Common myeloid progenitor, CD34-positive (primary cell): ENCODE measurements around the gene DOCK7.
"Not testable (repeated sequence)": the region's sequence is repeated elsewhere in the genome, so short reads cannot be mapped to it uniquely, and the experiment has no call there.

Experiments used
- CTCF ChIA-PET: fragments of 350-600 bp; sonication (Branson Sonifier 250); formaldehyde crosslinking; loops from one replicate; lab custom pipeline; 2021; ENCODE audit warnings: antibody characterized with exemption; lab: Charles Lee
- POLR2A ChIA-PET: fragments of 350-600 bp; sonication (Branson Sonifier 250); formaldehyde crosslinking; loops from one replicate; lab custom pipeline; 2021; ENCODE audit warnings: antibody characterized with exemption; lab: Charles Lee
- DNase-seq, 3 donors: peaks; one replicate each; pipeline versions ENCODE4 v3.0.0 to v3.0.0-alpha.2; 2013
- H3K27ac ChIP-seq, 2 experiments: 1 replicate in 1 of 2; 2 replicates in 1 of 2; pipeline ENCODE4 v1.7.0; 2013; ENCODE audit warnings: inconsistent platforms in 2 of 2, low read length in 2 of 2, mild to moderate bottlenecking in 2 of 2, low read depth in 1 of 2, moderate library complexity in 1 of 2; ENCODE audit not compliant: severe bottlenecking in 2 of 2, insufficient read depth in 1 of 2, poor library complexity in 1 of 2
- H3K27me3 ChIP-seq, 5 experiments: replicated peaks in 2 of 5; 1 replicate in 3 of 5; 2 replicates in 2 of 5; pipeline versions ENCODE4 v1.6.1 to v1.7.0; 2013; ENCODE audit warnings: low read length in 4 of 5, mild to moderate bottlenecking in 2 of 5, moderate library complexity in 2 of 5, inconsistent platforms in 1 of 5; ENCODE audit not compliant: insufficient read depth in 5 of 5, control insufficient read depth in 4 of 5
- H3K36me3 ChIP-seq, 4 experiments: 1 replicate in 2 of 4; 2 replicates in 2 of 4; pipeline versions ENCODE4 v1.6.1 to v1.7.0; 2013; ENCODE audit warnings: low read length in 3 of 4, control low read depth in 1 of 4, mild to moderate bottlenecking in 1 of 4; ENCODE audit not compliant: control insufficient read depth in 4 of 4, insufficient read depth in 4 of 4
- H3K4me1 ChIP-seq, 4 experiments: 1 replicate in 3 of 4; 2 replicates in 1 of 4; pipeline versions ENCODE4 v1.6.1 to v1.7.1; 2013; ENCODE audit warnings: low read length in 3 of 4, mild to moderate bottlenecking in 3 of 4, control low read depth in 1 of 4, inconsistent platforms in 1 of 4, moderate library complexity in 1 of 4; ENCODE audit not compliant: control insufficient read depth in 4 of 4, insufficient read depth in 4 of 4; ENCODE audit errors: control extremely low read depth in 1 of 4
- H3K4me3 ChIP-seq, 7 experiments: 1 replicate in 4 of 7; 2 replicates in 3 of 7; pipeline versions ENCODE4 v1.5.1 to v1.7.0; 2013; ENCODE audit warnings: mild to moderate bottlenecking in 7 of 7, low read length in 6 of 7, moderate library complexity in 6 of 7, inconsistent platforms in 2 of 7, low read depth in 2 of 7, control low read depth in 1 of 7; ENCODE audit not compliant: insufficient read depth in 4 of 7, control insufficient read depth in 1 of 7; ENCODE audit errors: extremely low read depth in 1 of 7
- H3K9me3 ChIP-seq, 5 experiments: 1 replicate in 4 of 5; 2 replicates in 1 of 5; pipeline versions ENCODE4 v1.6.1 to v1.7.1; 2013; ENCODE audit warnings: low read length in 4 of 5, mild to moderate bottlenecking in 2 of 5, inconsistent platforms in 1 of 5, low read depth in 1 of 5, moderate library complexity in 1 of 5; ENCODE audit not compliant: control insufficient read depth in 4 of 5, insufficient read depth in 2 of 5; ENCODE audit errors: control extremely low read depth in 1 of 5
- WGBS: methylation state at CpG from one replicate; pipeline ENCODE4 v1.1.5; 2013; ENCODE audit not compliant: insufficient coverage; 5-methylcytosine and 5-hydroxymethylcytosine counted together

The DOCK7 gene

GRCh38 chr1:62716397-62716796 lies 28.2 kb upstream of the DOCK7 start:
- 80% methylated on average over 1 of the region's 3 CpGs for WGBS
- CTCF ChIA-PET = no interaction called here
- no peak for DNase-seq
- no peaks in the 10 kb centered on the region for H3K27me3 ChIP-seq
- H3K4me3 ChIP-seq = no peak overlapping the region
- no peak overlapping the region for H3K27ac ChIP-seq
- H3K9me3 ChIP-seq = no peaks in the 10 kb centered on the region
- H3K4me1 ChIP-seq = peaks cover 0 to 15% (median 0%) of the 10 kb centered on the region in 4 experiments
- H3K36me3 ChIP-seq = no peaks in the 10 kb centered on the region
- POLR2A ChIA-PET = no interaction called here

GRCh38 chr1:62712336-62713243 lies 24.4 kb upstream of the DOCK7 start:
- DNase-seq = no peak
- Histone ChIP-seq H3K27ac (no peak overlapping the region), H3K4me3 (no peak overlapping the region), H3K36me3 (no peaks in the 10 kb centered on the region), H3K9me3 (no peaks in the 10 kb centered on the region), H3K27me3 (no peaks in the 10 kb centered on the region), H3K4me1 (peaks cover 0 to 7% (median 0%) of the 10 kb centered on the region in 4 experiments)
- no CpG with 5 or more reads among the region's 3 CpGs for WGBS
- CTCF ChIA-PET = interaction anchor here (1.3 kb wide), 1 partner anchor 12 kb away, joined by 5 read pairs; no protein-coding TSS in a partner anchor
- POLR2A ChIA-PET = no interaction called here

GRCh38 chr1:62707744-62708120 lies 19.5 kb upstream of the DOCK7 start:
- Histone ChIP-seq H3K27ac (no peak overlapping the region), H3K4me1 (no peaks in the 10 kb centered on the region), H3K4me3 (no peak overlapping the region), H3K36me3 (no peaks in the 10 kb centered on the region), H3K9me3 (peaks cover 0 to 6% (median 2%) of the 10 kb centered on the region in 5 experiments), H3K27me3 (no peaks in the 10 kb centered on the region)
- DNase-seq = no peak
- ChIA-PET POLR2A (no interaction called here), CTCF (interaction anchor here (0.7 kb wide), 1 partner anchor 15 kb away, joined by 3 read pairs; no protein-coding TSS in a partner anchor)
- 100% methylated on average over 1 of the region's 2 CpGs for WGBS

GRCh38 chr1:62706985-62707743 lies 19.0 kb upstream of the DOCK7 start:
- H3K27ac ChIP-seq = no peak overlapping the region
- peaks cover 0 to 6% (median 2%) of the 10 kb centered on the region in 5 experiments for H3K9me3 ChIP-seq
- CTCF ChIA-PET = interaction anchor here (0.7 kb wide), 1 partner anchor 15 kb away, joined by 3 read pairs; no protein-coding TSS in a partner anchor
- no peaks in the 10 kb centered on the region for H3K4me1 ChIP-seq
- no peaks in the 10 kb centered on the region for H3K36me3 ChIP-seq
- 96% methylated on average over 3 of the region's 7 CpGs for WGBS
- DNase-seq = no peak
- POLR2A ChIA-PET = no interaction called here
- H3K27me3 ChIP-seq = no peaks in the 10 kb centered on the region
- H3K4me3 ChIP-seq = no peak overlapping the region

GRCh38 chr1:62698161-62698560 lies 10.0 kb upstream of the DOCK7 start:
- POLR2A ChIA-PET, CTCF ChIA-PET, H3K4me1 ChIP-seq, H3K9me3 ChIP-seq, H3K27me3 ChIP-seq, H3K36me3 ChIP-seq, DNase-seq, H3K4me3 ChIP-seq, H3K27ac ChIP-seq: not testable (repeated sequence)
- WGBS = 100% methylated on average over 1 of the region's 5 CpGs

- CTCF ChIA-PET, DNase-seq, H3K27me3 ChIP-seq, POLR2A ChIA-PET, H3K4me3 ChIP-seq, H3K27ac ChIP-seq, H3K36me3 ChIP-seq, H3K9me3 ChIP-seq: not testable (repeated sequence)
- H3K4me1 ChIP-seq = peaks cover 0 to 14% (median 6%) of the 10 kb centered on the region in 4 experiments
- 83% methylated on average over 5 of the region's 7 CpGs for WGBS
Measured at GRCh38 chr1:62694479-62694878, 6.3 kb upstream of the DOCK7 start.
